HG03159 (cell line): Measurements from ENCODE around the gene OR2Y1.
A peak's percentile ranks its signal among the peaks of the same experiment; 100 is the strongest.
"Not testable (repeated sequence)": the region's sequence is repeated elsewhere in the genome, so short reads cannot be mapped to it uniquely, and the experiment has no call there.

Experiments used
- ATAC-seq: cut with Tn5 transposase; IDR thresholded peaks from one replicate; pipeline ENCODE4 v1.9.1; 2021; ENCODE audit warnings: mild to moderate bottlenecking, moderate library complexity; ENCODE audit not compliant: unreplicated experiment

OR2Y1 gene

DNA sequence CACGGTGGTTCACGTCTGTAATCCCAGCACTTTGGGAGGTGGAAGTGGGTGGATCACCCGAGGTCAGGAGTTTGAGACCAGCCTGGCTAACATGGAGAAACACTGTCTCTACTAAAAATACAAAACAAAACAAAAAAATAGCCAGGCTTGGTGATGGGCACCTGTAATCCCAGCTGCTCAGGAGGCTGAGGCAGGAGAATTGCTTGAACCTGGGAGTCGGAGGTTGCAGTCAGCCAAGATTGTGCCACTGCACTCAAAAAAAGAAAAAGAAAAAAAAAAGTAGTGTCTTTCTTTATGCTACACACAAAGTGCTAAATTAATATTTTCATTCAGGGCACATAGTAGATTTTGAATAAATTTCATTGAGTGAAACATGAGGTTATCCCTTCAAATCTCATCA lies 1.1 kb upstream of the OR2Y1 start:
- not testable (repeated sequence) for ATAC-seq

DNA sequence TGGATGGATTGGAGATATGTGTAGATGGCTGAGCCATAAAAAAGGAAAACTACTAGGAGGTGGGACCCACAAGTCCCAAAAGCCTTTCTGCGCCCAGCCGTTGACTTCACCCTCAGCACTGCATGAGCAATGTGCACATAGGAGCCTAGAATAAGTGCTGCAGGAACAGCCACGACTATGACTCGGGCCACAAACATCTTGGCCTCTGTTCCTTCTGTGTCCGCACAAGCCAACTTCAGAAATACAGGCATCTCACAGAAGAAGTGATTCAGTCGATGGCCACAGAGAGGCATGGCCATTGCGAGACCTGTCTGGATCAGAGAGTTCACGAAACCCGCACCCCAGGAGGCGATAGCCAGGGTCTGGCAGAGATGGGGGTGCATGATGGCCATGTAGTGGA lies 587 bp downstream of the OR2Y1 start:
- no peak for ATAC-seq

DNA sequence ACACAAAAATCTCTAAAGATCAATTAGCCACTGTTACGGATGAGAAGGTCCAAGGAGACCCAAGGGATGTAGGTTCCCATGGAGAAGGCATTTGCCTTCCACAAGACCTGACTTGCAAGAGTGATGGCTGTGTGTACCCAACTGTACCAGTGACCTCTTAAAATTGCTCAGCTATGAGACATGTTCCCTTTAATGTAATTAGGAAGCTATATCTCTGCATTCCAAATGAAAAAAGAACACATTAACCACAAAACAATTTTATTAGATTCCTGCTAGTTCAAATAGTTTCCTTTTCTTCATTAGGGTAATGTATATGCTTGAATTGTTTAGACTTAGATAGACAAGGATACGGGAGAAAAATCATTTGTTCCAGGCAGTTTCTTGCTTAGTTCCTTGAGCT lies 3.3 kb downstream of the OR2Y1 start:
- ATAC-seq = no peak

DNA sequence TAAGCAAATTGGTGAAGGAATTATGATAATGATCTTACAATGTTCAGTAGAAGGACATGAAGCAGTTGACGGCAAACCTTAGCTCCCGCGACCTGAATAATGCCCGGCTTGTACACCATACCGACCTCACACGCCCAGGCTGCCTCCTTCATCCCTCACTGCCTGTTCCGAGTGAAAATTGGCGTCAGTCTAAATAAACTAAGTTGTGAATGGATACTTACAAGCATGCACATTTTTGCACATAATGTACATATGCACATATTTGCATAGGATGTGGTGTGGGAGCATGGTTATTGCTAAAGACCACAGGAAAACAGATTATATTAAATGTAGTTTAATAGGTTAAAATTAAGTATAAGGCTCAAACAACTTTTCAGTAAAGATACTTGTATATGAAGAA lies 14.9 kb downstream of the OR2Y1 start:
- ATAC-seq = no peak

DNA sequence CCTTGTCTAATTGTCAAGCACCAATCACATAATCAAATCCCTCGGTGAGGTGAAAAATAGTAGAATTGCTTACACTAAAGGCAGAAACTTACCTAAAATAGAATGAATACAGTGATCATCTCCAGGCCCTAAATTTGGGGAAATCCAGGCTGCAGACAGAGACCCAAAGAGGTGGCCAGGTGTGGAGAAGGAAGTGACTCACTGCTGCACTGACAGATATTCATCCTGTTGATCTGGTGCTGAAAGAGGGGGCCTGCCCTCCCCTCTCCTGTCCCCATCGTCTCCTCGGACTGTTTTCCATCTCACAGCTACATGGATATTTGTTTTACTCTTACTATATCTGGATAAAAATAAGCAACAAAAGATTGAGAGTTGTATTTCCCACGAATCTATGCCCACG lies 15.9 kb downstream of the OR2Y1 start:
- no peak for ATAC-seq

DNA sequence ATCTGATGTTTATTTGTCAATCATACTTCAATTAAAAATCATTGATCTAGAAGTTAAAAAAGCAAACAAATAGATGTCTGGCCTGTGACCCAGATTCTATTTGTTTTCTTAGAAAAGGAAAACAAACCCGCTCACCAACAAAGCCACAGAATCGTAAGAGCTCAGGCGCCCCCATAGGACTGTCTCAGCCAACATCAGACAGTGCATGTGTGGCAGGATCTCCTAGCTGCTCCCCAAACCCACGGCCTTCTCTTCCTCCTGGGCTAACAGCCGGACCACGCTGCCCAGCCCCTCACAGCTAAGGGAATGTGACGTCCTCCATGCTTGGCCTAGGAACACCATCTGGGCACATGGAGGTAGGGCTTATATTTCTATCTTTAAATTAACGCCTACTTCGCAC lies 19.4 kb downstream of the OR2Y1 start:
- ATAC-seq = no peak

DNA sequence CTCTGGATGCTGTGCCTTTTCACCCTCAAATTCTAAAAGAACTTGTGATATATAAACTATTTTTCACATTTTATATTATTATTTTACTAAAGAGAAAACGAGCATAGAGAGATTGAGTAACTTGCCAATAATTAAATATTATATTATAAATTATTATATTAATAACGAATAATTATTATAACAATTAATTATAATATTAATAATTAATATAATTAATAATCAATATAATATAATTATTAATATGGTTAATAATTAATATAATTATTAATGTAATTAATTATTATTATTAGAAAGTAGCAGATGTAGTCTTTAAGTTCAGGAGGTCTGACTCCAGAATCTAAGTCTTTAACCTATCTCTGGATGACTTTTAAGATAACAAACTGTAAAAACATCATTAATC lies 20.1 kb downstream of the OR2Y1 start:
- ATAC-seq = no peak

DNA sequence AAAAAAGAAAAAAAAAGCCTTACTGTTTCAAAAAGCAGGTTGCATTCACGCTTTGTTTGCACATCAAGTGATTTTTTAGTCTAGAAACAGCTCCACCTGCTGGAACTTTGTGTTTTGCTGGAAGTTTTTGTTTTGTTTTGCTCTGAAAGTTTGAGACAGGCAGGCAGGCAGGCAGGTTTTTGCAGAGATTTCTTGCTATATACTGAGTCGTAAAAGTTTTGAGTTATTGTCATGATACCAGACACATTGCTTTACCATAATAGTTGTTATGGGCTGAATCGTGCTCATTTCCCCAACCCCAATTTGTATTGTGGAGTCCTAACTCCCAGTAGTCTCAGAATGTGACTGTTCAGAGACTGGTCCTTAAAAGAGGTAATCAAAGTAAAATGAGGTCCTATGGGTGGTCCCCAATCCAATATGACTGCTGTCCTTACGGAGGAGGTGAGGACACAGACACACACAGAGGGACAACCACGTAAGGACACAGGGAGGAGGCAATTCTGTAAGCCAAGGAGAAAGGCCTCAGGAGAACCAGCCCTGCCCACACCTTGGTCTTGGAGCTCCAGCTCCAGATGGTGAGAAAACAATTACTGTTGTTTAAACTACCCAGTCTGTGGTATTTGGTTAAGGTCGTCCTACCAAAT lies 20.9 kb downstream of the OR2Y1 start:
- no peak for ATAC-seq

DNA sequence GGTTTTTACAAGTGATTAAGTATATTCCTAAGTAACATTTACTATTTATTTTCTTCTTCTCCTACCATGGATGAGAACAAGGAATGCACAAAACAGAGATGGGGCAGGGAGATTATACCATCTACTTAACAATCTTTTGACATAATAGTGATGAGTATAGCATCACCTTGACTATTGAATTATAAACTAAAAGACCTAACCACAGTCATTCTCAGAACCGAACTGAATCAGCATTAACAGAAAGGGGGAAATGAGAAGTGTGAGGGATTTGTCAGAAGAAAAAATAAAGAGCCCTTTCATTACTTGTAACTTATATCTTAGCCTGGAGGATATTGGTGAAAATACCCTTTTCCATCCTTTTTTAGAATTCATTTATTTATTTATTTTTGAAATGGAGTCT lies 21.9 kb downstream of the OR2Y1 start:
- peak; percentile 70 for ATAC-seq

DNA sequence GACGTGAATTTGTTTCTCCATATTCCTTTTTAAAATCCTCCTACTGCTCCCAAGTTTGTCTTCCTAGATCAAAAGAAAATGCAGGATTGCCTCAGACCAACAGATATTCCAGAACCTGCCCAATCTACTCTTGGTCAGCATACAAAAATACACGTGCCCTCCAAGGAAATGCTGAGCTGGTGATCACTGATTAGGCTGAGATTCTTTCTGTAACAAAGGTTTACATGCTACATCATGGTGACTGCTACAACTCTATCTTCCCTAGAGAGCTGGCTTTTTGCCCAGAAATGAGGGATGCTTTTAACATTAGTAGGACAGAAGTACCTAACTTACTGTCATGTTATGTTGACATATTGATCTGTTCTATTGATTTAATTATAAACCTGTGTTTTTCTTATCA lies 35.5 kb downstream of the OR2Y1 start:
- ATAC-seq = no peak

DNA sequence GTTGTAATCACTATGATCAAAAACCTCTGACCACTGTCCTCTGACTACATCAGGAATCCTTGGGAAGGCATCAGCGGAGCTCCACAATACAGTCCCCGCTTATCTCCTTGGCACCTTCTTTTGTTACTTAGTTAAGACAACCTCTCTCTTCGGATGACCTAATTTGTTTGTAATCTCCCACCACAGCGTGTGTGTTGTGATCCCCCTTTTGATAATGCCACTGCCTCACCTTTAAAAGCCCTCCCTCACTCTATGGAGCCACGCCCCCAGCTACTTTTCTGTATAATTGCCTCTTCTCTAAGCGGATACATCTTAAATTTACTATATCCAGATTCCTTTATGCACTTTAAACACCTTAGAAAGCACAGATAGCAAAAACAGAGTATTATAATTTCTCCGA lies 35.9 kb downstream of the OR2Y1 start:
- no peak for ATAC-seq

DNA sequence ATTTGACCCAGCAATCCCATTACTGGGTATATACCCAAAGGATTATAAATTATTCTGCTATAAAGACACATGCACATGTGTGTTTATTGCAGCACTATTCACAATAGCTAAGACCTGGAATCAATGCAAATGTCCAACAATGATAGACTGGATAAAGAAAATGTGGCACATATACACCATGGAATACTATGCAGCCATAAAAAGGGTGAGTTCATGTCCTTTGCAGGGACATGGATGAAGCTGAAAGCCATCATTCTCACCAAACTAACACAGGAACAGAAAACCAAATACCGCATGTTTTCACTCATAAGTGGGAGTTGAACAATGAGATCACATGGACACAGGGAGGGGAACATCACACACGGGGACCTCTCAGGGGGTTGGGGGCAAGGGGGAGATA lies 36.5 kb downstream of the OR2Y1 start:
- not testable (repeated sequence) for ATAC-seq

DNA sequence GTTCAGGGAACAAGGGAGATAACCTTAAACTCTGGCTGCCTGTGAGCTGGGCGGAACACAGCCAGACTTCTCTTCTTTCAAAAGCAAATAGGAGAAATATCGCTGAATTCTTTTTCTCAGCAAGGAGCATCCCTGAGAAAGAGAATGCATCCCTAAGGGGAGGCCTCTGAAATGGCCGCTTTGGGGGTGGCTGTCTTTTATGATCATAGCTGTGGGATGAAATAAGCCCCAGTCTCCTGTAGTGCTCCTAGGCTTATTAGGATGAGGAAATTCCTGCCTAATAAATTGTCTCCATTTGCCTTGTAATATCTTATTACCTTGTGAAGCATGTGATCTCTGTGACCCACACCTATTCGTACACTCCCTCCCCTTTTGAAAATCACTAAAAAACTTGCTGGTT lies 39.4 kb downstream of the OR2Y1 start:
- ATAC-seq = not testable (repeated sequence)

DNA sequence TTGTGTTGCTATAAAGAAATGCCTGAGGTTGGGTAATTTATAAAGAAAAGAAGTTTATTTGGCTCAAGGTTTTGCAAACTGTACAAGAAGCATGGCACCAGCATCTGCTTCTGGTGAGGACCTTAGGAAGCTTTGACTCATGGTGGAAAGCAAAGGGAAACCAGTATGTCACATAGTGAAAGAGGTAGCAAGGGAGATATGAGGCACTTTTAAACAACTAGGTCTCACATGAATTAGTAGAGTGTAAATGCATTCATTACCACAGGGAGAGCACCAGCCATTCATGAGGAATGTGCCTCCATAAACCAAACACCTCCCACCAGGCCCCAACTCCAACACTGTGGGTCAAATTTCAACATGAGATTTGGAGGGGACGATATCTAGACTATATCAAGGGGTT lies 40.8 kb downstream of the OR2Y1 start:
- no peak for ATAC-seq

DNA sequence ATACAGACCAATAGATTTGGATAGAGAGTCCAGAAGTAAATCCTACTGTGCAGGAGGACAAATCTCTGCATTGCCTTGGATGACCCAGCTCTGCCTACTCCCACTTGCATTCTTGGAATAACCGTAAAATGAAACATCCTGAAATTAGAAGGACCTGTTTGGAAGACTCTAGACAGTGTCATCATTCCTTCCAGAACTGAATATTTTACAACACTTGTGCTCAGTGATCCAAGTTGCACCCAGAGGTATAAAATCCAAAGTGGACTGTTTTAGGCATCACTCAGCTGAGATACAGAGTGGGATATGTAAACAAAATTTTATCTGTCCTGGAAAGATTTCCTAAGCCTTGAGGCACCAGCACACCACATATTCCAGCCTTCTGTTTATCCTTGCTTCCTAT lies 43.7 kb downstream of the OR2Y1 start:
- ATAC-seq = no peak

DNA sequence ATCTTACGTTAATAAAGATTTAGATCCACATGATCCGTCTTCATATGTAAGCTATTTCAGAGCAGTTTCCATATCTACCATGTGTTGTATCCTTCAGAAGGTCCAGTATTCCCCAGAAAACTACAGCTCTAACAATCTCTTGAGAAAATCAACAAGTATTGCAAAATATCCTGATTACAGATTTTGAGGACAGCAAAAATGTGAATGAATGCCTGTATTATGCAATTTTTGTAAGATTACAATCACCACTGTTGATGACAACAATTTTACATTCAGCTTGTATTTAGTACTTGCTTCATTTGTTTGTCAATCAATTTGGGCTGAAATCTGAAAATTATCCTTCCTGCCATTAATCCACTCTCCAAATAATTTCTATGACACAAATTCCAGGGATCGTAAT lies 47.4 kb downstream of the OR2Y1 start:
- no peak for ATAC-seq

DNA sequence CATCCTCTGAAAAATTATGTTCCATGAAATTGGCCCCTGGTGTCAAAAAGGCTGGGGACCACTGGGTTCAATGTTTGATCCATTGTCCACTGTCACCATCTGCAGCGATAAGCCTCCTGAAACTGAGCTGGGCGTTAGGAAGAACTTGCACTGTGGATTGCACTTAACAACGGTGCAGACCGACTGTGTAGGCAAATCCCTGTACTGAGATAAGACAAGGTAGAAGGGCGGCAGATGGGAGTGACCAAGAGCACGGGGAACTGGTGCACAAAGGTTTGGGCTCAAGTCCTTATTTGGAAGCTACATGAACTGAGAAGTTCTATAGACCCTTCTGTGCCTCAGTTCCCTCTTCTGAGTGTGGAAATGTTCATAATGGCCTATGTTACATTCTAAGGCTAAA lies 48.8 kb downstream of the OR2Y1 start:
- ATAC-seq = no peak

DNA sequence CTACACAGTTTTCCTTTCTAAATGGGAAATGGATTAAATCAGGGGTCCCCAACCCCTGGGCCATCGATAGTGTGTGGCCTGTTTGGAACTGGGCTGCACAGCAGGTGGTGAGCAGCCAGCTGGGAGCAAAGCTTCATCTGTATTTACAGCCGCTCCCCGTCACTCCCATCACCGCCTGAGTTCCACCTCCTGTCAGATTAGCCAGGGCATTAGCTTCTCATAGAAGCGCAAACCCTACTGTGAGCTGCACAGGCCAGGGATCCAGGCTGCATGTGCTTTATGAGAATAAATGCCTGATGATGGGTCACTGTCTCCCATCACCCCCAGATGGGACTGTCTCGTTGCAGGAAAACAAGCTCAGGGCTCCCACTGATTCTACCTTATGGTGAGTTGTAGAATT lies 49.3 kb downstream of the OR2Y1 start:
- no peak for ATAC-seq

DNA sequence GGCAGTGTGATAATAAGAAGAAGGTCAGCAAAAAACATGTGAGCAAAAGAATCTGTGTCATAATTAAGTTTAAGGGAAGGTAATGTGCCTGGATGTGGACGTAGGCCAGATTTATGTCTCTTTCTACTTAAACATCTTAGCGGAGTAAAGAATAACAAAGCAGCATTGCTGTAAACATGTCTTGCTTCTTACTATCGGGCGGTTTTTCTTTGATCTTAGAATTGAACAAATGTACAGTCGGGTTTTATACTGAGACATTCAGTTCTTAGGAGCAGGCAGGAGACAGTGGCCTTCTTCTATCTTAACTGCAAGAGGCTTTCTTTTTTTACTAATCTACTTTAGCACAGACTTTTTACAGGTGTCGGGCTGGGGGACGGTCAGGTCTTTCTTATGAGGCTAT lies 50.1 kb downstream of the OR2Y1 start:
- no peak for ATAC-seq
